ENCODE data around the gene C14orf93.
"Not testable (repeated sequence)": the region's sequence is repeated elsewhere in the genome, so short reads cannot be mapped to it uniquely, and the experiment has no call there.

Gene C14orf93

GRCh38 chr14:23023022-23023794 is 13.3 kb upstream of the C14orf93 start:
- DNase-seq (ENCODE audit: insufficient read length, low spot score) (no peak), FAIRE-seq (no peak)

- FAIRE-seq: no peak
- DNase-seq (ENCODE audit: insufficient read length, low spot score): no peak
These were observed 12.0 kb upstream of the C14orf93 start for GRCh38 chr14:23021889-23022442.

GRCh38 chr14:23021434-23021833 is 11.5 kb upstream of the C14orf93 start:
- FAIRE-seq: no peak
- DNase-seq (ENCODE audit: insufficient read length, low spot score): no peak

GRCh38 chr14:23020143-23021128 is 10.5 kb upstream of the C14orf93 start:
- FAIRE-seq (no peak), DNase-seq (ENCODE audit: insufficient read length, low spot score) (no peak)

GRCh38 chr14:23018107-23018506 is 8.2 kb upstream of the C14orf93 start:
- FAIRE-seq (no peak), DNase-seq (ENCODE audit: insufficient read length, low spot score) (no peak)

GRCh38 chr14:23017091-23017490 is 7.1 kb upstream of the C14orf93 start:
- no peak for DNase-seq (ENCODE audit: insufficient read length, low spot score)
- no peak for FAIRE-seq

GRCh38 chr14:23015618-23016017 is 5.7 kb upstream of the C14orf93 start:
- DNase-seq (ENCODE audit: insufficient read length, low spot score): no peak
- no peak for FAIRE-seq

GRCh38 chr14:23013749-23014054 is 3.8 kb upstream of the C14orf93 start:
- FAIRE-seq; DNase-seq (ENCODE audit: insufficient read length, low spot score): not testable (repeated sequence)

- FAIRE-seq: no peak
- DNase-seq (ENCODE audit: insufficient read length, low spot score): no peak
These were observed 3.3 kb upstream of the C14orf93 start for GRCh38 chr14:23013054-23013748.

- DNase-seq (ENCODE audit: insufficient read length, low spot score): no peak
- FAIRE-seq: no peak
These were observed 432 bp downstream of the C14orf93 start for GRCh38 chr14:23009483-23009938.

GRCh38 chr14:23008831-23009230 is 1.1 kb downstream of the C14orf93 start:
- DNase-seq (ENCODE audit: insufficient read length, low spot score) (no peak), FAIRE-seq (no peak)

GRCh38 chr14:23006544-23007419 is 3.2 kb downstream of the C14orf93 start:
- peak; percentile 77 for FAIRE-seq
- DNase-seq (ENCODE audit: insufficient read length, low spot score): peak; percentile 93

GRCh38 chr14:23006188-23006534 is 3.8 kb downstream of the C14orf93 start:
- FAIRE-seq: no peak
- DNase-seq (ENCODE audit: insufficient read length, low spot score): no peak

GRCh38 chr14:23005451-23006187 is 4.3 kb downstream of the C14orf93 start:
- DNase-seq (ENCODE audit: insufficient read length, low spot score): no peak
- no peak for FAIRE-seq

- not testable (repeated sequence) for FAIRE-seq
These were observed 5.7 kb downstream of the C14orf93 start for GRCh38 chr14:23004274-23004673.

GRCh38 chr14:23002592-23002991 is 7.4 kb downstream of the C14orf93 start:
- no peak for FAIRE-seq
- DNase-seq (ENCODE audit: insufficient read length, low spot score): no peak

More at GRCh38 chr14:23004274-23004673, 5.7 kb downstream of the C14orf93 start:
- not testable (repeated sequence) for DNase-seq (ENCODE audit: insufficient read length, low spot score)

GRCh38 chr14:23000860-23001259 is 9.1 kb downstream of the C14orf93 start:
- no peak for DNase-seq (ENCODE audit: insufficient read length, low spot score)
- no peak for FAIRE-seq

GRCh38 chr14:22998329-22999012 is 11.5 kb downstream of the C14orf93 start:
- FAIRE-seq (no peak), DNase-seq (ENCODE audit: insufficient read length, low spot score) (no peak)
